Endodermal cell (in vitro differentiated cells): ENCODE data around the gene DOCK9. TPM values are rescaled to one million over a fixed set of nuclear protein-coding genes. Genes with fewer than 3 reads are reported as not detected.

Experiments used
- DNase-seq: peaks from one replicate; pipeline ENCODE4 v3.0.0-alpha.2; 2017
- H3K27ac ChIP-seq: 2 replicates; pipeline ENCODE4 v1.5.1; 2013; ENCODE audit warnings: mild to moderate bottlenecking, low read depth, low read length, moderate library complexity
- H3K27me3 ChIP-seq: 2 replicates; pipeline ENCODE4 v1.6.1; 2013; ENCODE audit warnings: mild to moderate bottlenecking, low read length, moderate library complexity; ENCODE audit not compliant: insufficient read depth, control insufficient read depth, poor library complexity, severe bottlenecking
- H3K36me3 ChIP-seq: 2 replicates; pipeline ENCODE4 v1.7.0; 2013; ENCODE audit warnings: mild to moderate bottlenecking, low read length, moderate library complexity; ENCODE audit not compliant: control insufficient read depth, insufficient read depth
- H3K4me1 ChIP-seq: one replicate; pipeline ENCODE4 v1.7.0; 2013; ENCODE audit warnings: low read length; ENCODE audit not compliant: control insufficient read depth, insufficient read depth
- H3K4me3 ChIP-seq: 2 replicates; pipeline ENCODE4 v1.5.1; 2013; ENCODE audit warnings: mild to moderate bottlenecking, low read length, moderate library complexity
- H3K9ac ChIP-seq: 2 replicates; pipeline ENCODE4 v1.6.1; 2013; ENCODE audit warnings: mild to moderate bottlenecking, low read length, moderate library complexity; ENCODE audit not compliant: poor library complexity, severe bottlenecking; ENCODE audit errors: extremely low read depth
- H3K9me3 ChIP-seq: 2 replicates; pipeline ENCODE4 v1.6.1; 2013; ENCODE audit warnings: mild to moderate bottlenecking, low read length, moderate library complexity; ENCODE audit not compliant: control insufficient read depth
- H3K27ac Mint-ChIP-seq: 2 replicates; pipeline ENCODE4 v1.8.0; 2020; ENCODE audit warnings: mixed read lengths
- H3K27me3 Mint-ChIP-seq: 2 replicates; pipeline ENCODE4 v1.8.0; 2021; ENCODE audit warnings: mild to moderate bottlenecking, mixed read lengths; ENCODE audit not compliant: insufficient read depth
- H3K36me3 Mint-ChIP-seq: 2 replicates; pipeline ENCODE4 v1.8.0; 2020; ENCODE audit warnings: low read depth, mixed read lengths
- H3K4me1 Mint-ChIP-seq: 2 replicates; pipeline ENCODE4 v1.8.0; 2020; ENCODE audit warnings: mixed read lengths
- H3K4me3 Mint-ChIP-seq: 2 replicates; pipeline ENCODE4 v1.8.0; 2020; ENCODE audit warnings: mild to moderate bottlenecking, moderate library complexity, mixed read lengths
- H3K9me3 Mint-ChIP-seq: 2 replicates; pipeline ENCODE4 v1.8.0; 2020; ENCODE audit warnings: mild to moderate bottlenecking, mixed read lengths
- CTCF ChIP-seq: fragments of 200-600 bp; sonication (generic); conservative IDR thresholded peaks from 2 replicates; pipeline ENCODE4 v1.5.0; 2021; ENCODE audit warnings: antibody characterized with exemption, mild to moderate bottlenecking
- WGBS, 2 experiments: methylation state at CpG; one replicate each; pipeline versions ENCODE4 v1.1.5 to v1.1.7; 2013; ENCODE audit warnings: missing lambda C conversion rate in 2 of 2, mixed read lengths in 1 of 2; ENCODE audit not compliant: insufficient coverage in 1 of 2, insufficient read length in 1 of 2; 5-methylcytosine and 5-hydroxymethylcytosine counted together
- total RNA-seq, 2 donors: library from RNA; stranded (reverse); fragmentation: NEBNext Ultra II Directional in 1 of 2; extraction: Animal tissue kit (Norgen Biotek cat#: 25700) in 1 of 2; gene quantifications; 2 replicates in 1 of 2; 3 replicates in 1 of 2; pipeline ENCODE4 v1.2.1, GENCODE V29; 2021

The DOCK9 gene
- total RNA-seq, 2 donors from 2014 or later = 15.6 to 22.5 TPM

- no peaks in the 10 kb centered on the region for H3K9me3 Mint-ChIP-seq
- no peak overlapping the region for H3K4me3 Mint-ChIP-seq
- no peaks in the 10 kb centered on the region for H3K4me1 Mint-ChIP-seq
- peaks cover 6% of the 10 kb centered on the region for H3K27me3 Mint-ChIP-seq
- H3K27ac Mint-ChIP-seq = no peak overlapping the region
- H3K36me3 Mint-ChIP-seq = no peaks in the 10 kb centered on the region
- H3K4me3 ChIP-seq = no peak overlapping the region
- TF ChIP-seq CTCF = no peak
- no peak for DNase-seq
- H3K27ac ChIP-seq = no peak overlapping the region
- H3K9me3 ChIP-seq = no peaks in the 10 kb centered on the region
- no peaks in the 10 kb centered on the region for H3K4me1 ChIP-seq
- no peak overlapping the region for H3K9ac ChIP-seq
- WGBS, 2 experiments = 92 to 96% methylated on average over 11 of the region's 11 CpGs
- no peaks in the 10 kb centered on the region for H3K36me3 ChIP-seq
- H3K27me3 ChIP-seq = peaks cover 9% of the 10 kb centered on the region
These were observed 211.2 kb downstream of the DOCK9 start for GRCh38 chr13:98766697-98767096.

DNA sequence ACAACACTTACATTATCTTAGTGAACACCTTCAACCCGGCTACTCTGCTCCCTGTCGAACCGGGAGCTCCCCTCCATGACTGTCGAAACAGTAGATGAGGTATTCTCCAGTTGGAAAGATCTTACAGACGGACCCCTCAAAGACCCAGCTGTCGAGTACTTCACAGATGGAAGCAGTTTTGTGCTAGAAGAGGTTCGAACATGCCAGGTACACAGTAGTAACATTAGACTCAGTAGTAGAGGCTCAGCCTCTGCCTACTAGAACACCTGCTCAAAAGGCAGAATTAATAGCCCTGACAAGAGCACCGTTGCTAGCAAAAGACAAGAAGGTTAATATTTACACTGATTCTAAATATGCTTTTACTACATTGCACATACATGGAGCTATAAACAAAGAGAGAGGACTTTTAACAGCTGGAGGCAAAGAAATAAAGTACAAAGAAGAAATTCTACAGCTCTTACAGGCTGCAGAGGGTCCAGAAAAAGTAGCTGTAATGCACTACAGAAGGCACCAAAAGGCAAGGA, 211.8 kb downstream of the DOCK9 start:
- no peak for DNase-seq
- Histone ChIP-seq H3K36me3 (no peaks in the 10 kb centered on the region), H3K4me1 (no peaks in the 10 kb centered on the region), H3K4me3 (no peak overlapping the region), H3K27ac (no peak overlapping the region), H3K27me3 (peaks cover 9% of the 10 kb centered on the region), H3K9ac (no peak overlapping the region), H3K9me3 (no peaks in the 10 kb centered on the region)
- Mint-ChIP-seq H3K4me3 (no peak overlapping the region), H3K4me1 (no peaks in the 10 kb centered on the region), H3K9me3 (no peaks in the 10 kb centered on the region), H3K27me3 (peaks cover 6% of the 10 kb centered on the region), H3K36me3 (no peaks in the 10 kb centered on the region), H3K27ac (no peak overlapping the region)
- WGBS, 2 experiments = 95 to 100% methylated on average over 7 to 8 of the region's 8 CpGs
- TF ChIP-seq CTCF = no peak

DNA sequence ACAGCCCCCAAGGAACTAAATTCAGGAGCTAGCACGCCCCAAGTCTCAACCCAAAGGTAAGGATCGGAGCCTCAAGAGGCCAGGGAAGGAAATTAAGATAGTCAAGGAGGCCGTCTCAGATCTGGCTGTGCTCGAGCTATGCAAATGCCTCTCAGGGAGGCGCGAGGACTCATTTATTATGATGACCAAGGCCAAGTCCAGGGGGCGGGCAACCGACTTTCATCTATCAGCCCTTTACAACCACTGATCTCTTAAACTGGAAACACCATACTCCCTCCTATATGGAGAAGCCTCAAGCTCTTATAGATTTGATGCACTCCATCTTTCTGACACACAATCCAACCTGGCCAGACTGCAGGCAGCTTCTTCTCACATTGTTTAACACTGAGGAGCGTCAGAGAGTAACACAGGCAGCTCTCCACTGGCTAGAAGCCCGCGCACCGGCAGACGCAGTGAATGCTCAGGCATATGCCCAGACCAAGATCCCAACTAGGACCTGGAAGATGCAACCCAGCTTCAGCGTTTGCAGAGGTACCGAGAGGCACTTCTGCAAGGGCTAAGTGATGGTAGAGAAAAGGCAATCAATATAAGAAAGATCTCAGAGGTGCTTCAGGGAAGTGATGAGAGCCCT, 215.8 kb downstream of the DOCK9 start:
- H3K9me3 ChIP-seq = no peaks in the 10 kb centered on the region
- H3K27me3 Mint-ChIP-seq = peaks cover 3% of the 10 kb centered on the region
- H3K4me3 ChIP-seq = no peak overlapping the region
- no peak overlapping the region for H3K27ac ChIP-seq
- no peak for DNase-seq
- no peaks in the 10 kb centered on the region for H3K36me3 ChIP-seq
- H3K27ac Mint-ChIP-seq = no peak overlapping the region
- peaks cover 10% of the 10 kb centered on the region for H3K9me3 Mint-ChIP-seq
- no peaks in the 10 kb centered on the region for H3K36me3 Mint-ChIP-seq
- H3K4me3 Mint-ChIP-seq = no peak overlapping the region
- WGBS, 2 experiments = 87 to 97% methylated on average over 12 to 15 of the region's 15 CpGs
- H3K27me3 ChIP-seq = peaks cover 4% of the 10 kb centered on the region
- TF ChIP-seq CTCF = no peak
- H3K4me1 Mint-ChIP-seq = no peaks in the 10 kb centered on the region
- no peak overlapping the region for H3K9ac ChIP-seq
- no peaks in the 10 kb centered on the region for H3K4me1 ChIP-seq
